ENCODE data around the gene DTD1.

- no peak for TF ChIP-seq CTCF (IDR thresholded peaks at IDR 0.05; ENCODE audit: low read length)
- TF ChIP-seq EZH2 (IDR thresholded peaks at IDR 0.05; ENCODE audit: borderline replicate concordance, low read length): no peak
These were observed 59.9 kb downstream of the DTD1 start for GRCh38 chr20:18647777-18648176.
